Measurements from ENCODE around the gene FUT6. TPM values are rescaled to one million over a fixed set of nuclear protein-coding genes. Genes with fewer than 3 reads are reported as not detected.

The FUT6 gene
- total RNA-seq, 1 donor: not detected

GRCh38 chr19:5814123-5814851 is 25.2 kb downstream of the FUT6 start:
- no peak overlapping the region for H3K4me3 ChIP-seq (ENCODE audit: low read depth, low read length)
- TF ChIP-seq, protein P1, sequence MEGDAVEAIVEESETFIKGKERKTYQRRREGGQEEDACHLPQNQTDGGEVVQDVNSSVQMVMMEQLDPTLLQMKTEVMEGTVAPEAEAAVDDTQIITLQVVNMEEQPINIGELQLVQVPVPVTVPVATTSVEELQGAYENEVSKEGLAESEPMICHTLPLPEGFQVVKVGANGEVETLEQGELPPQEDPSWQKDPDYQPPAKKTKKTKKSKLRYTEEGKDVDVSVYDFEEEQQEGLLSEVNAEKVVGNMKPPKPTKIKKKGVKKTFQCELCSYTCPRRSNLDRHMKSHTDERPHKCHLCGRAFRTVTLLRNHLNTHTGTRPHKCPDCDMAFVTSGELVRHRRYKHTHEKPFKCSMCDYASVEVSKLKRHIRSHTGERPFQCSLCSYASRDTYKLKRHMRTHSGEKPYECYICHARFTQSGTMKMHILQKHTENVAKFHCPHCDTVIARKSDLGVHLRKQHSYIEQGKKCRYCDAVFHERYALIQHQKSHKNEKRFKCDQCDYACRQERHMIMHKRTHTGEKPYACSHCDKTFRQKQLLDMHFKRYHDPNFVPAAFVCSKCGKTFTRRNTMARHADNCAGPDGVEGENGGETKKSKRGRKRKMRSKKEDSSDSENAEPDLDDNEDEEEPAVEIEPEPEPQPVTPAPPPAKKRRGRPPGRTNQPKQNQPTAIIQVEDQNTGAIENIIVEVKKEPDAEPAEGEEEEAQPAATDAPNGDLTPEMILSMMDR (IDR thresholded peaks at IDR 0.05; ENCODE audit: insufficient read depth, low read depth, low read length): no peak
- DNase-seq (ENCODE audit: low read depth): no peak

DNA sequence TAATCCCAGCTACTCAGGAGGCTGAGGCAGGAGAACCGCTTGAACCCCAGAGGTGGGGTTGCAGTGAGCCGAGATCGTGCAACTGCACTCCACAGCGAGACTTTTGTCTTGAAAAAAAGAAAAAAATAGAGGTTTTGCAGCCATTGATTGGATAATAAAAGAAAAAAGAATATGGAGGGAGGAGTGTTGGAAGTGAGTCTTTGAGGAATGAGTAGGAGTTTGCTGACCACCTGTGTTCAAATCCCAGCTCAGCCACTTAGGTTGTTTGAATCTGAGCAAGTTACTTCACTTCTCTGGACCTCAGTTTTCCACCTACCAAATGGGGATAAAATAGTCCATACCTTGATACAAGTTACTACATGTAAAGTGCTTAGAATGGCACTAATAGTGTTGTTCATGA is 28.4 kb downstream of the FUT6 start:
- no peak for DNase-seq (ENCODE audit: low read depth)
- TF ChIP-seq, protein P1 (IDR thresholded peaks at IDR 0.05; ENCODE audit: insufficient read depth, low read depth, low read length): no peak
- no peak overlapping the region for H3K4me3 ChIP-seq (ENCODE audit: low read depth, low read length)

- no peak overlapping the region for H3K4me3 ChIP-seq (ENCODE audit: low read depth, low read length)
- no peak for DNase-seq (ENCODE audit: low read depth)
- TF ChIP-seq, protein P1 (IDR thresholded peaks at IDR 0.05; ENCODE audit: insufficient read depth, low read depth, low read length): no peak
These were observed 30.0 kb downstream of the FUT6 start for GRCh38 chr19:5809469-5809868.

DNA sequence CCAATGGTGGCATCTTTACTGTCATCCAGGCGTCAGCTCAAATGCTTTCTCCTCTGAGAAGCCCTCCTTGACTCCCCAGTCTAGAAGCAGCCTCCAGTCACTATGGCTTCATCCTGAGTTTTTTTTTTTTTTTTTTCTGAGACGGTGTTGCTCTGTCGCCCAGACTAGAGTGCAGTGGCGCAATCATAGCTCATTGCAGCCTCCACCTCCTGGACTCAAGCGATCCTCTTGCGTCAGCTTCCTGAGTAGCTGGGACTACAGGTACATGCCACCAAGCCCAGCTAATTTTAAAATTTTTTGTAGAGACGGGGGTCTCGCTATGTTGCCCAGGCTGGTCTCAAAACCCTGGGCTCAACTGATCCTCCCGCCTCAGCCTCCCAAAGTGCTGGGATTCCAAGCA is 30.4 kb downstream of the FUT6 start:
- DNase-seq (ENCODE audit: low read depth): no peak
- TF ChIP-seq, protein P1 (IDR thresholded peaks at IDR 0.05; ENCODE audit: insufficient read depth, low read depth, low read length): no peak

GRCh38 chr19:5808120-5808816 is 31.2 kb downstream of the FUT6 start:
- no peak overlapping the region for H3K4me3 ChIP-seq (ENCODE audit: low read depth, low read length)
- no peak for DNase-seq (ENCODE audit: low read depth)
- TF ChIP-seq, protein P1 (IDR thresholded peaks at IDR 0.05; ENCODE audit: insufficient read depth, low read depth, low read length): no peak

More for the DNA sequence above, 30.4 kb downstream of the FUT6 start:
- H3K4me3 ChIP-seq (ENCODE audit: low read depth, low read length): no peak overlapping the region

DNA sequence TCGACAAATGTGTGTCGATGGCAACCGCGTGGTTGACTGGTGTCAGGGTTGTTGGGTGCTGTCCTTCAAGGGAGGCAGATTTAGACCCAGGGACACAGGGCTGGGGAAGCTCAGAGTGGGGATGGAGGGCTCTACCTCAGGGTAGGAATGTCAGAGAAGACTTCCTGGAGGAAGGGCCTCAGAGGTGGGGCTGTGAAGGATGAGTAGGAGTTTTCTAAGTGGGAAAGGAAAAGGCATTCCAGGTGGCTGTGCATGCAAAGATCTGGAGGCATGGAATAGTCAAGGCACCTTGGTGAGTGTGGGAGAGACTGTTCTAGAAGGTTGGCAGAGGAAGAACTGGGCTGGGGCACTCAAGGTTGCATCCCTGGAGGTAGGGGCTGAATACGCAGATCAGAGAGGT is 32.6 kb downstream of the FUT6 start:
- DNase-seq (ENCODE audit: low read depth): no peak
- H3K4me3 ChIP-seq (ENCODE audit: low read depth, low read length): no peak overlapping the region
- TF ChIP-seq, protein P1 (IDR thresholded peaks at IDR 0.05; ENCODE audit: insufficient read depth, low read depth, low read length): no peak
